ENCODE results near the gene ADCY5.
A peak's percentile ranks its signal among the peaks of the same experiment; 100 is the strongest.

The ADCY5 gene

DNA sequence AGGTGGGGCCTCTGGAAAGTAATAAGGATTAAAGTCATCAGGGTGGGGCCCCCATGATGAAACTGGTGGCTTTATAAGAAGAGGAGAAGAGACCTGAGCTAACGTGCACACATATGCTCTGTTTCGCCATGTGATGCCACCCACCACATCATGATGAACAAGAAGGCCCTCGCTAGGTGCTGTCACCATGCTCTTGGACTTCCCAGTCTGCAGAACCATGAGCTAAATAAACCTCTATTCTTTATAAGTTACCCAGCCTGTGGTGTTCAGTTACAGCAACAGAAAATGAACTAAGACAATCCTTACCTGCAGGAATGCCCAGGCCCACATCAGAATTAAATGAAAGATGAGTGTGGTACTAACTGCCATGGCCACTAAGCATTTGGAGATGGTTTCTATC is 79.8 kb downstream of the ADCY5 start:
- no peak for DNase-seq (ENCODE audit: low read depth in 2 of 2)

DNA sequence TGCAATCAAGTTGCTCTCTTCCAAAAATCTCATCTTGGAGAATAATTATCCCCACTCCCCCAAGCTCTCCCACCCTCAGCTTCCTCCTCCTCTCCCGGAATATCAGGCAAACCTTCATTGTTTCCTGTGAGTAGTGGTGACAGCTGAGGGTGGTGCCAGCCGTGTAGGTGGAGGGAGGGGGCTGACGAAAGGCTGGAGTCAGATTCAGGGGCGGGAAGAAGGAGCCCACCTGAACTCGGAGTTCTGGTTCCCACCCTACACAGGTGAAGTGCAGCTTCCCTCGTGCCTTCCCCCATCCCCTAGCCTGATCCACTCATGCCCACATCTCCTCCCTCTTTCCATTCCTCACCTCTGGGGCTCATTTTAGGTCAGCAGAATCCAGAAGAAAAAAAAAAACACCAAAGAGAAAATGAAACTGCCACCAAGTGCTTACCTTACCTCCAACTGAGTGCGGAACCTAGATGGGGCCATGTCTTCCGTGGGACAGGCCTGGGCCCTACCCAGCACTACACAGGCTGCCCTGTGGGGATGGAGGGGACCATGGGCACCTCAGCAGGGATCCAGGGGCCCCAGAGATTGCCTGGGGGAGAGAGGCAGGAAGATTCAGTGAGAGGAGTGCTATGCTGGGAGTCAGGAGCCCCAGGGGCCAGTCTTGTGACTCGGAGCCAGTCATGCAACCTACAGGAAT is 81.3 kb downstream of the ADCY5 start:
- no peak for DNase-seq (ENCODE audit: low read depth in 2 of 2)

DNA sequence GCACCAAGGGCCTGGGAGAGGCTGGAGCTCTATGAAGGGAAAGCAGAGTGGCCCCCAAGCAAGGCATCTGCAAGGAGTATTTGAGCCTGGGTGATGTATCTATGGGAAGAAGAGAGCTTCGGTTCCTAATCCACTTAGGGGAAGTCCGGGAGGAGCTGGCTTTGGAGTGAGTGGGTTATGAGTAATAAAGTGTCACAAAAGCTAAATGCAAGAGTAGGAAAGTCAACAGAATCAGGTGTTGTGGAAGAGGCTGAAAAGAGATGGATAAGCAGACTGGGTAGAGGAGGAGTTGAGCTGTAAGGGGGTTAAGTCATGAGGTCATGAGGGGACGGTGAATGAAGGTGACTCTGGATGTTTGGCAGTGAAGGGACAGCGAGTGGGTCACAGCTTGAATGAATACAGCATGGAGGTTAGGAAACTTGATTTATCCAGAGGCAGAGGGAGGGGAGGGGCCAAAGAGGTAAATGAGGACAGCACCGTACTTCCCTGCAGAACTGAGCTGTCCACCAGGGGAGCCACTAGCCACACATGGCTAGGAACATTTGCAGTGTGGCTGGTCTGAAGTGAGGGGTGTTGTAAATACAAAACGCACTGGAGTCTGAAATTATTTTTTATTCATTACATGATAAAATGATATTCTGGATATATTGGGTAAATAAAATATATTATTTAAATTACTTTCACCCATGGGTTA is 83.3 kb downstream of the ADCY5 start:
- no peak for DNase-seq (ENCODE audit: low read depth in 2 of 2)

DNA sequence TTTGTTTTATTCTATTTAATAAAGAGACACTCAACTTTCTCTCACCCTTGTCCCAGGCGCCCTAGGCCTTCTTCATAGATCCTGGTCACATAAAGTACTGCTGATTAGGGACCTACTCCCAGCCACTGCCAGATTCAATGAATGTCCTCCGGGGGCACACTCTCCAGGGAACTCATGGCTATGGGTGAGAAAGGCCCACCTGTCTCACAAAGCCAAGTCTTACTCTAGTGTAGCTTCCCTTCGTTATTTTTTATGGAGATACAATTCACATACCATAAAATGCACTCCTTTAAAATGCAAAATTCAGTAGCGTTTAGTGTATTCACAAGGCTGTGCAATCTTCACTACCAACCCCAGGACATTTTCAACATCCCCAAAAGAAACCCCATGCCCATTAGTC is 87.8 kb downstream of the ADCY5 start:
- DNase-seq (ENCODE audit: low read depth in 2 of 2), result no peak

DNA sequence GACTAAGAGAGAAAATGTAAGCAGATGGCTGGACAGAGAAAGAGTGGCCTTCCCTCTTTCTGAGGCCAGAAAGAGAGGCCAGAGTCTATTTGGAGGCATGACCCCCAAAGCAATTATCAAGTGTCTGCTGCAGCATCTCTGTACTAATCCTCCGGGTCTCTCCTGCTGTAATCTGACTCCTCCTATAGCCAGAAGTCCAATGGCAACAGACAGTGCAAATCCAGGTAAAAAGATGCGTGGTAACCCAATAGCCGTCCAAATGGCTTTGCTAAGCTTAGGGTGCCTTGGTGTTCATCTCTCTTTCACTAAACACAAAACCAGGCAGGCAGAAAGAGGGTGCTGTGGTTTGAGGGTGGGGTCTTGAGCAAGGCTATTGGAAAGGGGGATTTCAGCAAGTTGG is 91.6 kb downstream of the ADCY5 start:
- DNase-seq (ENCODE audit: low read depth in 2 of 2), result no peak

DNA sequence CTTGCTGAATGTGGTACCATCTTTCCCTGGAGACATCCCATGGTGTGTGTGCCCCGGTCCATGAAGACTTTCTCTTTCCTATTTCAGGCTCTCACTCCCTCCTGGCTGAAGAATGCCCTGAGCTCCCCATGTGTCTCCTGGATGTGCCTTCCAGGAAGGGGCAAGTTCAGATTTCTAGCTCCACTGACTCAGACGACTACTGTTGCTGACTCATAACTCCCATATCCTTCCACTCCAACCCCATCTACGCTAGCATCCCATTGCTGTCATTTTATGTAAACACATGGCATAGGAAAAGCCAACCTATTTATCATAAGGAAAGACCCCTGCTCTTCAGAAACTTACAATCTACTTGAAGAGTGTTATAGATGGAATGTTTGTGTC is 95.0 kb downstream of the ADCY5 start:
- peak; percentile 24 to 35 for DNase-seq (ENCODE audit: low read depth in 2 of 2)

DNA sequence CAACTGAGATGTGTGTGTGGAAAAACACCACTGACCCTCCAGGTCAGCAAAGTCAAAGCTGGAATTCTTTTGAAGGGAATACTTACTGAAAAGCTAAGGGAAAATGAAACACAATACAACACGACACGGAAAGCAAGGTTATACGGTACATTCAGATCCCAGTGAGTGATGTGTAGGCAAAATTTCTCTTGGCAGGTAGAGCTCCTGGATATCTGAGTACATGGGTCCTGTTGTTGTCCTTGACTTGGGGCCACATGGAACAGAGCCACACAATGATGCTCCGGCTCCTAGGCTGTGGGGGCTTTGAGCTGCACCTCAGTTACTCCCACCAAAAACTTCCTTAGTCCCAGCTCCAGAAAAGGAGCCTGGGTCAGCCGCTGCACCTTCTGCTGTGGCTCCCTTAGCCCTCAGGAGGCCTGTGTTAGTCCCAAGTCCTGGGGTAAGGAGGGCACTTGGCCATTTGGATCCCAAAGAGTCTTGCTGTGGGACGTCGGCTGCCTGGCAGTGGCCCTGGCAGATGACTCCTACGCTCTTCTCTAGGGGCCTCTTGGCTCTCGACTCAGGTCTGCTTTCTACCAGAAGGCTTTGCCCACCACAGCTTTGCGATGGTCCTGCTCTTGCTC is 95.6 kb downstream of the ADCY5 start:
- DNase-seq (ENCODE audit: low read depth in 2 of 2), result no peak

DNA sequence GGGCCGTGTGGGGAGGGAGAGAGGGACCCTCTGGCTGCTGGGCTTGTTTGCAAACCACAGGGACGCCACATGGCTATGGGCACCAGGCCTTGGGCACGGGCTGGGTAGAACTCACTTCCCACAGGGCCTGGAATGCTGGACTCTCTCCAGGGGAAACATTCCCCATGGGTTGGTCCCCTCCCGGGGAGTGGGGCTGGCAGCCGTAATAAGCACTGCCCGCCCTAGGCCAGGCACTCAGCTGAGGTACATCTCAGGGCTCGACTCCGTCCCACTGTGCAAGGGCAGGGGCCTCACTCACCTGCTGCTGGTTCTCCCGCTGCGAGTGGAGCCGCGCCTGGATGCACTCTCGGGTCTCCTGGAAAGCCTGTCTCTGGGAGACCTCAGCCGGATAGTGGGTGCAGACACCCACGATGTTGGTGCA is 96.7 kb downstream of the ADCY5 start:
- no peak for DNase-seq (ENCODE audit: low read depth in 2 of 2)

DNA sequence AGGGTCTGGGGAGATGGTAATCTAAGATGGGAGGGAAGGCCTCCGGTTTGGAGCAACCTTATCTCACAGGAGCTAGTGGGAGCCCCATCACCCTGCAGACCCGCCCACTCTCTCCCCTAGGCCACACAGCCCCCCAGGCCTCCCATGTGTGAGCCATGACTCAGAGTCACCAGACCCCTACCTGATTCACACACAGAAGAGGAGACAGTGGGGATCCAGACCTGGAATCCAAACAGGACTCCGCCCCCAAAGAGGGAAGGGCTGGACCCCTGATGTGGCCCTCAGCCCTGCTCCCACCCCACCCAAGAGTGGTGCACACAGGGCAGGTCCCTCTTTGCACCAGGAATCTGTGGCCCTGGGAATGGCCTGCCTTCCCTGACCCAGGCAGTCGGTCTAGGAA is 97.4 kb downstream of the ADCY5 start:
- DNase-seq (ENCODE audit: low read depth in 2 of 2), result no peak

DNA sequence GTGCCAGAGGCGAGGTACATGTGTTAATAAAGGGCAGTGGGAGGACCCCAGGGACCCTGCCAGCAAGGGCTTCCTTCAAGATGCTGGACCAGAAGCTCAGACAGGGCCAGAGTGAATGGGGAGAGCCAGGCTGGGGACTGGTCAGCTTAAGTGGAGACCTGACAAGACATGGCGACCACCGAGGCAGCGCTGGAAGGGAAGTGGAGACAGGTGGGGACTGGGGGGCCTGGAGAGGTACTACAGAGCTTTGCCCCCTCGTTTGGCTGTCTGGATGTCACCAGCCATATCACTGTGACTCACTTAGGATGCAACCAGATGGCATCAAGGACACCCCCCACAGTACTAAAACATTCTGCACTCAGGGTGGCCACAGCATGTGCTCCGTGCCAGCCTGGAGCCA is 97.9 kb downstream of the ADCY5 start:
- no peak for DNase-seq (ENCODE audit: low read depth in 2 of 2)

DNA sequence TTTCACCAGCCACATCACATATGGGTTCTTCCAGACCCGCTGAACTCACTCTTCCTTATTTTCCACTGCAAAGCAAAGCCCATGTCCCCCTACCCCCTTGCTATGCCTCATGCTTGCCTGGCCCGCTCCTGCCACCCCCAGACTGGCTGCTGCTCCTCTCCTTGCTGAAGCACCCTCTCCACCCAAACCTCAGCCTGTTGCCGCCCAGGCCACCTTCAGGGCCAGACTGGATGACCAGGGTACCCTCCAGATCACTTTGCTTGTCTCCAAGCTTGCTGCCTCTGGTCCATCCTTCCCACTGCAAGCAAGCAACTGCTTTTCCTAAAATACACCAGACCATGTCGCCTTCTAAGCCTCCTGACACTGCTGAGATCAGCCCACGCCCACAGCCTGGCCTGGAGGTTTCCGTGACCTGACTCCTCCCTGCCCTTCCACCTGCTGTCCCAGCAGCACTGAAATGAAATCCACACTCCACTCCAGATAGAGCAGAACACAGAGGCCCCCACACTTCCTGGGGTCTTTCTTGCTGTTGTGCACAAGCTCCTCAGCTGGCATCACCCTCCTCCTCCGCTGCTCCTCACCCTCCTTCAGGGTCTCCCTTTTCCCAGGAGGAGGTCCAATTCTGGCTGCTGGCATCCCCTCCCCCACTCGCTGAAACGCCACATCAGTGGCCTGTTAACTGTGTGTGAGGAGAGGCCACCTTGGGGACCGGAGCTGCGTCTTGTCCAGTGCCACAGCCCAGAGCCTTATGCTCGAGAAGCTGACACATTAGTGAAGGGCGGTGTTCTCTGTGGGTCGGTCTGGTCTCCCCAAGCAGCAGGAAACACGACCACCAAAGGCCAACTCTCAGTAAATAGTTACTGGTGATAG is 99.1 kb downstream of the ADCY5 start:
- no peak for DNase-seq (ENCODE audit: low read depth in 2 of 2)

DNA sequence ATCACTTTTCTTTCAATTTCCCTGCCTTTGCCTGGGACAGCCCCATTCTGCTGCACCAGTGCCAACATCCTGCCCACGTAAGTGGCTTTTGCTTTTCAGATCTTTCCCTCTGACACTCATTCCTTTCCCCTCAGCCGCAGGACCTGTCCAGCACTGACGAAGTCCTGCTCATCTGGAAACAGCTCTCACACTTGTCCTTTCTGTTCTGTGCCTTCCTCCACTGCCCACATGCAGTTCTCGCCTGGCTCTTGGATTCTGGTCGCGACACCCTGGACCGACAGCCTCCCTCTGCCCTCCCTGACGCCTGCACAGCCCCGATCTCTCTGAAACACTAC is 99.7 kb downstream of the ADCY5 start:
- DNase-seq (ENCODE audit: low read depth in 2 of 2), result no peak

DNA sequence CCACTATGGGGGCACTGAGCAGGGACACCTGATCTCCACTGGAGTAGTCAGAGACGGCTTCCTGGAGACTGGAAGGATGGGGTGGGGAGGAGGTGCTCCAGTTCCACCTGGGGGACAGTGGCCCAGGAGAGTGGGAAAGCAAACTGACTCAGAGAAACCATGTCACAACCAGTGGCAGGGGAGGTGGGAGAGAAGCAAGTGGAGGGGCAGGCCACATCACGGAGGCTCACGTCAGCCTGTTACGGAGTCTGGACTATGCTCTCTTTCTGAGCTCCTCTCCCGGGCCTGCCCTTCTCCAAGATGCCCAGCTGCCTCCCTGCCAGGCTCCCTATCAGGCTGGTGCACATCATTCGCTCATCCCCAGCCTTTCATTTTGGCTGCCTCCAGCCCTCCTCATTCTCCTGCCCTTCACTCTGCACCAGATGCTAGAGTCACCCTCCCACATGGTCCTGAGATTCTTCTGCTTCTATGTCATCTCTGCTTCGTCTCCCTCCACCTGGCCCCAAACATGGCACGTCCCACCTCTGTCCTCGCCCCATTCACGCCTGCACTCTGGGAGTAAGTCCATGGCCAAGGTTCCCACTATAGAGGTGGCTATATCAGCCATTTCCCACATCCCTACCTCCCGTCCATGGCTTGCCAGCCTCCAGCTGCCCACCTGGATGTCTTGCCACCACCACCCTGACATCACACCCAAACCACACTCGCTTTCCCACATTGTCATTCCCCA is 100.3 kb downstream of the ADCY5 start:
- no peak for DNase-seq (ENCODE audit: low read depth in 2 of 2)

DNA sequence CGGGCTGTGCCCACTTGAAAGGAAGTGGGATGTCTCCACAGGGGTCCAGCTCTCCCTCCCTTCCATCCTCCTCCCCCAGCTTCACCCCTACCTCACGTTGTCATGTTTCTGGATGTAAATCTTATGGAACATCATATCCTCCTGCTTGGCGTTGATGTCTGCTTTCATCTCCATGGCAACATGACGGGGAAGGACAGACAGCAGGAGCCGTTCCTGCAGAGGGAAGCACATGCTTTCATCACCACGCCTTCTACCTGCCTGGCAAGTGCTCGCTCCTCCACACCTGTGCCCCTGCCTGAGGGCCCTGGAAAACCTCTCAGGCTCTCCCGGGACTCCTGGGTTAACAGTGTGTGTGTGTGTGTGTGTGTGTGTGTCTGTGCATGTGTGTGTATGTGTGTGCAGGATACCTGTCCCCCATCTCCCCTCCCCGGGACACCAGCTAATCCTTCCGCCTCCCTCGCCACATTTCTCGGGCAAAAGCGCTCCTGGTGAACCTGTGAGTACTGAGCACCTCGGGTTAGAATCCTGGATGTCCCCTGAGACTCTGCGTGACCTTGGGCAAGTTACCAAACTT is 101.1 kb downstream of the ADCY5 start:
- no peak for DNase-seq (ENCODE audit: low read depth in 2 of 2)

DNA sequence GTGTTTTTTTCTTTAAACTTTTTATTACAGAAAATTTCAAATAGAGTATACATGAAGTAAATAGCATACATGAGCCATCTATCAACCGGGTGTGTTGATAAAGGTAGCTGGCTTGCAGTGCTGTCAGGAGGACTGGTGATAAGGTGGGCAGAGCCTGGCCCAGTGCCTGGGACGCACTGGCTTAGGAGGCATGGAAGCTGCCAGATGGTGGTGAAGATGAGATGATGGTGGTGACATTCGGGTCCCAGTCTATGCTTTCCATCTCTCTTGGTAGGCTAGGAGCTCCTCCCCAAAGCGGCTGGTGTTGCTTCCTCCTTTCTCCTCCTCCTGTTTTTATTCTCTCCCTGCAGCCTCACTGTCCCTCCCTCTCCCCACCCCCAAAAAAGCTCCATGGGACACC is 101.7 kb downstream of the ADCY5 start:
- no peak for DNase-seq (ENCODE audit: low read depth in 2 of 2)

DNA sequence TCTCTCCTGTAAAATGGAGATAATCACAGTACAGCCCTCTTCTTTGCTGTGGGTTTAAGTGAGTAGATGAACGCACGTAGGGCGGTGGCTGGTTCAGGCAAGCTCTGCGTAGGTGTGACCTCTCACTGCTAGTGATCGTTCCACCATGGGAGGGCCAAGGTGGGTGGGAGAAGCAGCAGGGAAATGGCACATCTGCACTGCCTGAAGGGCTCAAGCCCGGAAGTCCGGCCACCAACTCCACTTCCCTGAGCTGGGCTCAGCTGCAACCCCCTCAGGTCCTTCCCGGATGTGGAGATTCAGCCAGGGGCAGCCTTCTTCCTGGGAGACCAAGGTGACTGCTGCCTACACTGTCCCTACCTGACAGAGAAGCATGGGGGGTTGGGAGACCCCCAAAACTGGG is 102.9 kb downstream of the ADCY5 start:
- DNase-seq (ENCODE audit: low read depth in 2 of 2), result no peak

DNA sequence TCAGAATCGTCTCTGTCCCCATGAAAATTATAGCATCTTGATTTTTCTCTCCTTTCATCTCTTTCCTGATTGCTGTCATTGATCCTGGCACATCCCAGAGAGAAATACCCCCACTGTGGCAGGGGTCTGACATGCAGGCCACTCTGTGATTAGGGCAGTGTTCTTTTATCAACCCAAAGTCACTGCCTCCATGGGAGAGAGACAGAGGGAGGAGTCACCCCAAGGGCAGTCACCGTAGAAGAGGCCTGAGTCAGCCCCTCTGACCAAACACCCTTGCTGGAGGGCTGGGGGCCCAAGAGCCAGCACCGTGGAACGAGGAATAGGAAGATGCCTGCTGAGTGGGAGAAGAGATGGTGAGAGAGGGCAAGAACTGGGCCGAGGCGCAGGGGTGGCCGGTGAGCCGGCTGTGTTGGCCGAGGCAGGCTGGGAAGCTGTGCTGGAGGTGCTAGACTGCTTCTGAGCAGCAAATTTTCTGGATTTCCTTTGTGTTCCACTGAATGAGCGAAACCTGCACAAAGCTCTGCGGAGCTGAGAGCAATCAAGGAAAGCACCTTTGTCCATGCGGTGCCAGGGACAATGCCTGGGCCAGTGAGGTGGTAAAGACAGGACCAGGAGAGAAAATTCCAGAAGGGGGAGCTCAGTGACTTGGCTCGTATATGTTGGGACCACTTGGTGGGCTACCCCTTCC is 103.8 kb downstream of the ADCY5 start:
- no peak for DNase-seq (ENCODE audit: low read depth in 2 of 2)

DNA sequence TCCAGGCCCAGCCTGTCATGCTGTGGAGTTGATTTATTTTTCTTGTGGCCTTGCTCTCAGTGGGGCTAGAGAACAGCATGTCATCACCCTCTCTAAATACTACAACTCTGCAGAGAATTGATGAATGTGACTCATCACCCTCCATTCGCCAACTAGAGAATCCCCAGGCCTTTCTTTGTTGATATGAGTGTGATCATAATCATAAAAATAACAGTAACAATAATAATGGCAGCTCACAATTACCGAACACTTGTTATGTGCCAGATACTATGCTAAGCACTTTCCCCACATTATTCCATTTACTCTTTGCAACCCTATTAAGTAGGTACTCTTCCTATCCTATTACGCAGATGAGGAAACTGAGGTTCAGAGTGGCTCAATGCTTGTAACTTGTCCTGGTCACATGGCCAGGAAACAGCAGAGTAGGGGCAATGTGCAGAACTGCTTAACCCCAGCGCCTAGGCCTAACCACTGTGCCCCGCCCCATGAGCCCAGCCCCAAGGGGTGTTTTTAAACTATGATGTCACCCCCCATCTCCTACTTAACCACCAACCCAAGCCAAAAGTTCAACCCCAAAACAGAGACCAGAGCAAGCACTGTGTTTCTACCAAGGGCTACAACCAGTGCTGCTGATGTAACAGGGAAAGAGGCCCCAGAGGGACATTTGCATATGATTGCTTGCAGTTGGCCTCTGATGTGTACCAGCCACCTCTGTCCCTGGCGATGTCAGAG is 104.5 kb downstream of the ADCY5 start:
- peak; percentile 59 for DNase-seq (ENCODE audit: low read depth in 2 of 2)

DNA sequence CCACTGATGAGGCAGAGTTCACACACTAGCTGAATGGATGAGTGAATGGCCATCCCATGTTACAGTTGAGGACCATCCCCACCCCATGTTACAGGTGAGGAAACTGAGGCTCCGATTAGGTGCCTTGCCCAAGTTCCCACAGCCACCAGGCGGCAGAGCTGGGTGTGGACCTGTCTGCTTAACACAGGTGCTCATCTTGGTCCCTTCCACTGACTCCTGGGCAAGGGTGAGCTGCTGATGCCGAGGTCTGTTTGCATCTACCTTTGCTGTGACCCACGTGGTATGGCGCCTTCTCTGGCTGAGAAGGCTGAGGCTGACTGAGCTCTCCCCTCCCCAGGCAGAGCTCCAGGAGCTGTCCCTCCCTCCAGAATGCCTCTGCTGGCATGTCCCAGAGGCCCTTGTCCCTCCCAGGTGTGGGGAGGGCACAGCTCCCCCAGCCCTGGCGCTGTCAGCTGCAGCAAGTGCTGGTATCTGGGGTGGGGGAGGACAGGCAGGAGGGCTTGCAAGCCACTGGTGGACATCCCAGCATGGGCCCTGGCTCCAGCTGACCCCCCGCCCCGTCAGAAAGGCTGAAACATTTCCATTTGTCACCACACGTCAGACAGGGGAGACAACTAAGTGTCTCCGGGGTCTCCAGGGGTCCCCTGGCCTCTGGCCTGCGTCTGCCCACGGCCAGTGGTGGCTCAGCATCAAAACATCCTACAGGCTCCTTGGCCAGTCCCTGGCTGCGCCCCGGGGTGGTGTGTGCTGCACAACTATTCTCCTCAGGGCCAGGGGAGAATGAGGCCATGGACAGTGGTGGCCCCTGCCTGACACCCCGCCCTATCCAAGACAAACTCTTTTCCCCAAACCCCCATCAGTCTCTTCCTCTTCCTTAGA is 105.4 kb downstream of the ADCY5 start:
- no peak for DNase-seq (ENCODE audit: low read depth in 2 of 2)

Data from fibroblast of skin of left quadriceps (primary cell).